Activated T-cell treated with anti-CD3 and anti-CD28 coated beads, Interleukin-2, amount 50 U/mL, for 24 hours (primary cell): Measurements from ENCODE around the gene MAGI1.

Experiments used
- DNase-seq: peaks from one replicate; pipeline ENCODE4 v3.0.0-alpha.2; 2020
- H3K27ac Mint-ChIP-seq: 2 replicates; pipeline ENCODE4 v1.8.0; 2020; ENCODE audit warnings: mild to moderate bottlenecking, mixed read lengths
- H3K27me3 Mint-ChIP-seq: 2 replicates; pipeline ENCODE4 v1.8.0; 2020; ENCODE audit warnings: mixed read lengths
- H3K36me3 Mint-ChIP-seq: 2 replicates; pipeline ENCODE4 v1.8.0; 2020; ENCODE audit warnings: low read depth, mixed read lengths
- H3K4me1 Mint-ChIP-seq: 2 replicates; pipeline ENCODE4 v1.8.0; 2020; ENCODE audit warnings: low read depth, mixed read lengths
- H3K4me3 Mint-ChIP-seq: 2 replicates; pipeline ENCODE4 v1.8.0; 2020; ENCODE audit warnings: mild to moderate bottlenecking, moderate library complexity, mixed read lengths
- H3K9me3 Mint-ChIP-seq: 2 replicates; pipeline ENCODE4 v1.8.0; 2020; ENCODE audit warnings: mixed read lengths

Gene MAGI1

GRCh38 chr3:65761446-65762234, 277.1 kb downstream of the MAGI1 start:
- H3K4me1 Mint-ChIP-seq: no peaks in the 10 kb centered on the region
- no peaks in the 10 kb centered on the region for H3K9me3 Mint-ChIP-seq
- H3K27ac Mint-ChIP-seq: no peak overlapping the region
- no peak for DNase-seq
- H3K36me3 Mint-ChIP-seq: no peaks in the 10 kb centered on the region
- peaks cover 4% of the 10 kb centered on the region for H3K27me3 Mint-ChIP-seq
- no peak overlapping the region for H3K4me3 Mint-ChIP-seq

- no peak overlapping the region for H3K27ac Mint-ChIP-seq
- H3K9me3 Mint-ChIP-seq: no peaks in the 10 kb centered on the region
- no peaks in the 10 kb centered on the region for H3K4me1 Mint-ChIP-seq
- no peak overlapping the region for H3K4me3 Mint-ChIP-seq
- H3K36me3 Mint-ChIP-seq: no peaks in the 10 kb centered on the region
- DNase-seq: no peak
- H3K27me3 Mint-ChIP-seq: peaks cover 4% of the 10 kb centered on the region
Observed at GRCh38 chr3:65758876-65759598, 279.7 kb downstream of the MAGI1 start.

- no peak for DNase-seq
- Mint-ChIP-seq H3K27me3 (peaks cover 4% of the 10 kb centered on the region), H3K4me1 (no peaks in the 10 kb centered on the region), H3K27ac (no peak overlapping the region), H3K9me3 (no peaks in the 10 kb centered on the region), H3K4me3 (no peak overlapping the region), H3K36me3 (no peaks in the 10 kb centered on the region)
Observed at GRCh38 chr3:65758438-65758837, 280.3 kb downstream of the MAGI1 start.

- H3K4me3 Mint-ChIP-seq: no peak overlapping the region
- no peaks in the 10 kb centered on the region for H3K4me1 Mint-ChIP-seq
- no peaks in the 10 kb centered on the region for H3K9me3 Mint-ChIP-seq
- DNase-seq: no peak
- H3K27me3 Mint-ChIP-seq: no peaks in the 10 kb centered on the region
- H3K27ac Mint-ChIP-seq: no peak overlapping the region
- H3K36me3 Mint-ChIP-seq: no peaks in the 10 kb centered on the region
Observed at GRCh38 chr3:65752636-65753035, 286.1 kb downstream of the MAGI1 start.

GRCh38 chr3:65751123-65751700, 287.5 kb downstream of the MAGI1 start:
- no peaks in the 10 kb centered on the region for H3K4me1 Mint-ChIP-seq
- H3K27me3 Mint-ChIP-seq: no peaks in the 10 kb centered on the region
- no peaks in the 10 kb centered on the region for H3K36me3 Mint-ChIP-seq
- no peaks in the 10 kb centered on the region for H3K9me3 Mint-ChIP-seq
- DNase-seq: no peak
- no peak overlapping the region for H3K4me3 Mint-ChIP-seq
- no peak overlapping the region for H3K27ac Mint-ChIP-seq

- no peak overlapping the region for H3K27ac Mint-ChIP-seq
- H3K4me1 Mint-ChIP-seq: no peaks in the 10 kb centered on the region
- no peak for DNase-seq
- no peaks in the 10 kb centered on the region for H3K36me3 Mint-ChIP-seq
- no peak overlapping the region for H3K4me3 Mint-ChIP-seq
- H3K27me3 Mint-ChIP-seq: no peaks in the 10 kb centered on the region
- H3K9me3 Mint-ChIP-seq: no peaks in the 10 kb centered on the region
Observed at GRCh38 chr3:65749066-65749465, 289.7 kb downstream of the MAGI1 start.

GRCh38 chr3:65748326-65748725, 290.4 kb downstream of the MAGI1 start:
- Mint-ChIP-seq H3K4me1 (no peaks in the 10 kb centered on the region), H3K4me3 (no peak overlapping the region), H3K9me3 (no peaks in the 10 kb centered on the region), H3K27ac (no peak overlapping the region), H3K36me3 (no peaks in the 10 kb centered on the region), H3K27me3 (no peaks in the 10 kb centered on the region)
- DNase-seq: no peak

- Mint-ChIP-seq H3K4me3 (no peak overlapping the region), H3K27me3 (no peaks in the 10 kb centered on the region), H3K27ac (no peak overlapping the region), H3K36me3 (no peaks in the 10 kb centered on the region), H3K4me1 (no peaks in the 10 kb centered on the region), H3K9me3 (no peaks in the 10 kb centered on the region)
- no peak for DNase-seq
Observed at GRCh38 chr3:65746848-65747247, 291.9 kb downstream of the MAGI1 start.

GRCh38 chr3:65745306-65745705, 293.4 kb downstream of the MAGI1 start:
- H3K36me3 Mint-ChIP-seq: no peaks in the 10 kb centered on the region
- H3K9me3 Mint-ChIP-seq: no peaks in the 10 kb centered on the region

GRCh38 chr3:65742914-65743313, 295.8 kb downstream of the MAGI1 start:
- no peaks in the 10 kb centered on the region for H3K9me3 Mint-ChIP-seq
- no peaks in the 10 kb centered on the region for H3K4me1 Mint-ChIP-seq
- H3K4me3 Mint-ChIP-seq: no peak overlapping the region

More at GRCh38 chr3:65745306-65745705, 293.4 kb downstream of the MAGI1 start:
- Mint-ChIP-seq H3K4me1 (no peaks in the 10 kb centered on the region), H3K4me3 (no peak overlapping the region), H3K27ac (no peak overlapping the region), H3K27me3 (no peaks in the 10 kb centered on the region)
- no peak for DNase-seq

GRCh38 chr3:65741540-65741939, 297.2 kb downstream of the MAGI1 start:
- DNase-seq: no peak
- no peaks in the 10 kb centered on the region for H3K27me3 Mint-ChIP-seq
- no peak overlapping the region for H3K4me3 Mint-ChIP-seq
- H3K27ac Mint-ChIP-seq: no peak overlapping the region
- no peaks in the 10 kb centered on the region for H3K9me3 Mint-ChIP-seq
- no peaks in the 10 kb centered on the region for H3K36me3 Mint-ChIP-seq
- H3K4me1 Mint-ChIP-seq: no peaks in the 10 kb centered on the region

More at GRCh38 chr3:65742914-65743313, 295.8 kb downstream of the MAGI1 start:
- H3K27ac Mint-ChIP-seq: no peak overlapping the region
- DNase-seq: no peak
- H3K36me3 Mint-ChIP-seq: no peaks in the 10 kb centered on the region
- no peaks in the 10 kb centered on the region for H3K27me3 Mint-ChIP-seq

GRCh38 chr3:65739901-65740541, 298.7 kb downstream of the MAGI1 start:
- no peak for DNase-seq
- H3K27ac Mint-ChIP-seq: no peak overlapping the region
- H3K36me3 Mint-ChIP-seq: no peaks in the 10 kb centered on the region
- no peaks in the 10 kb centered on the region for H3K27me3 Mint-ChIP-seq
- H3K9me3 Mint-ChIP-seq: no peaks in the 10 kb centered on the region
- H3K4me1 Mint-ChIP-seq: no peaks in the 10 kb centered on the region
- no peak overlapping the region for H3K4me3 Mint-ChIP-seq

- Mint-ChIP-seq H3K27ac (no peak overlapping the region), H3K9me3 (no peaks in the 10 kb centered on the region), H3K27me3 (peaks cover 12% of the 10 kb centered on the region), H3K36me3 (no peaks in the 10 kb centered on the region), H3K4me3 (no peak overlapping the region), H3K4me1 (peaks cover 5% of the 10 kb centered on the region)
- DNase-seq: no peak
Observed at GRCh38 chr3:65734792-65735191, 303.9 kb downstream of the MAGI1 start.

- DNase-seq: no peak
- peaks cover 5% of the 10 kb centered on the region for H3K4me1 Mint-ChIP-seq
- H3K27ac Mint-ChIP-seq: no peak overlapping the region
- no peaks in the 10 kb centered on the region for H3K36me3 Mint-ChIP-seq
- H3K4me3 Mint-ChIP-seq: no peak overlapping the region
- H3K9me3 Mint-ChIP-seq: no peaks in the 10 kb centered on the region
- peaks cover 12% of the 10 kb centered on the region for H3K27me3 Mint-ChIP-seq
Observed at GRCh38 chr3:65734382-65734781, 304.3 kb downstream of the MAGI1 start.
